Adrenal gland (tissue), 12 donors: Measurements from ENCODE around the gene RHBDL3. TPM values are rescaled to one million over a fixed set of nuclear protein-coding genes. Genes with fewer than 3 reads are reported as not detected.

Experiments
- DNase-seq, 7 donors: peaks; one replicate each; pipeline ENCODE4 v3.0.0-alpha.2; 2019 to 2020
- H3K27ac ChIP-seq, 5 donors: fragments of 200-600 bp; sonication (generic) in 4 of 5; 1 replicate in 3 of 5; 2 replicates in 2 of 5; pipeline versions ENCODE4 v1.5.1 to v1.8.0; 2016 to 2020; ENCODE audit warnings: mild to moderate bottlenecking in 1 of 5
- H3K27me3 ChIP-seq: fragments of 200-600 bp; 2 replicates; pipeline ENCODE4 v1.8.0; 2021
- H3K36me3 ChIP-seq, 2 donors: fragments of 200-600 bp; replicated peaks in 1 of 2; 1 replicate in 1 of 2; 2 replicates in 1 of 2; pipeline versions ENCODE4 v1.5.1 to v1.8.0; 2018 to 2022
- H3K4me1 ChIP-seq, 2 donors: fragments of 200-600 bp; replicated peaks in 1 of 2; 1 replicate in 1 of 2; 2 replicates in 1 of 2; pipeline versions ENCODE4 v1.5.1 to v1.8.0; 2018 to 2021
- H3K4me3 ChIP-seq, 4 donors: fragments of 200-600 bp; sonication (generic) in 3 of 4; one replicate each; pipeline ENCODE4 v1.5.1; 2016 to 2018
- H3K9me3 ChIP-seq, 3 donors: fragments of 200-600 bp; sonication (generic) in 1 of 3; replicated peaks in 1 of 3; 1 replicate in 2 of 3; 2 replicates in 1 of 3; pipeline versions ENCODE4 v1.5.1 to v1.8.0; 2016 to 2021
- POLR2A ChIP-seq, 2 donors: fragments of 450-650 bp; IDR thresholded peaks; one replicate each; pipeline ENCODE4 v1.6.1; 2017; ENCODE audit warnings: antibody characterized with exemption in 2 of 2, mild to moderate bottlenecking in 2 of 2, moderate library complexity in 1 of 2
- WGBS, 4 donors: extraction: QIAGEN DNeasy Blood & Tissue Kit in 2 of 4; methylation state at CpG; one replicate each; pipeline versions ENCODE4 v1.1.5 to v1.1.7; 2013 to 2017; 5-methylcytosine and 5-hydroxymethylcytosine counted together
- intact Hi-C, 2 donors: fragments of 100-400 bp; cut with DNase I; formaldehyde crosslinking; loops; one replicate each; pipeline versions ENCODE4 v1.14.1 to v1.15.0; 2022 to 2023
- polyA plus RNA-seq, 3 donors: library from polyadenylated mRNA; stranded (reverse); fragments of 200-250 nt in 2 of 3; fragments of 350-450 nt in 1 of 3; fragmentation: Illumina TruSeq in 1 of 3; extraction: RNeasy Lipid Tissue Mini Kit (QIAGEN cat#74804) in 1 of 3; gene quantifications; one replicate each; pipeline ENCODE4 v1.2.3, GENCODE V29; 2013 to 2014
- total RNA-seq, 9 donors: library from RNA; depleted of rRNA in 4 of 9; stranded (reverse); fragments of >200 nt in 4 of 9; fragments of 120-200 nt in 1 of 9; fragmentation: NEBNext Ultra II Directional in 1 of 9; extraction: Animal tissue kit (Norgen Biotek cat#: 25700) in 1 of 9; gene quantifications; one replicate each; pipeline versions ENCODE4 v1.1.0 to v1.2.4, GENCODE V29; 2013 to 2023
- TF ChIP-seq, protein P1 (sequence below), 6 experiments: fragments of 450-650 bp in 4 of 6; fragments of 200-600 bp in 2 of 6; sonication (generic) in 1 of 6; IDR thresholded peaks; 1 replicate in 5 of 6; 2 replicates in 1 of 6; pipeline versions ENCODE4 v1.5.1 to v1.8.0; 2016 to 2021; ENCODE audit warnings: antibody characterized with exemption in 6 of 6, mild to moderate bottlenecking in 2 of 6, moderate library complexity in 1 of 6
- donor health status: healthy with polysubstance abuse.
- donor health status: Bipolar disorder and iron deficiency.
- donor health status: DM: yes; HTN: yes; CAD: no.
- donor health status: DM: no; HTN: no; CAD: no.
- donor health status: DM: no; HTN: no; CAD: no.
- donor health status: DM: yes; HTN: yes; CAD: no.

The RHBDL3 gene
- total and polyA plus RNA-seq, 12 donors: 1.7 to 10.2 (median 5.1) TPM

DNA sequence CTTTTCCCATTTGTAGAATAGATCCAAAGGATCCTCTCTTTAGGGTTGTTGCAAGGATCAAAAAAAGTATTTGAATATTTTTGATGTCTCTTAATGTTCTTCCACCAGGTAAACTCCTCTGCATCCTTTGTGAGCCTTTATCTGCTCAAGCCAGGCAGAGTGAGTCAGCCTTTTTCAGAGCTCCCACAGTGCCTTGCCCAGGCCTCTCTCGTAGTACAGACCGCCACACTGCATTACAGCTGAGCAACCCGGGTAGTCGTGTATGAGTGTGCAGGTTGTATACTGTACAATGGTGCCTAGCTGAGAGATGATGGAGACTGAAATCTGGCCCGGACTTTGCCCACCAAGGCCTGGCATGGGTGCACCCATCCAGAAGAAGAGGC lies 20.9 kb downstream of the RHBDL3 start:
- 78 to 91% (median 82%) methylated on average over 5 of the region's 5 CpGs for WGBS, 4 donors
- no peak for TF ChIP-seq POLR2A (IDR thresholded peaks at IDR 0.05)
- TF ChIP-seq, protein P1, sequence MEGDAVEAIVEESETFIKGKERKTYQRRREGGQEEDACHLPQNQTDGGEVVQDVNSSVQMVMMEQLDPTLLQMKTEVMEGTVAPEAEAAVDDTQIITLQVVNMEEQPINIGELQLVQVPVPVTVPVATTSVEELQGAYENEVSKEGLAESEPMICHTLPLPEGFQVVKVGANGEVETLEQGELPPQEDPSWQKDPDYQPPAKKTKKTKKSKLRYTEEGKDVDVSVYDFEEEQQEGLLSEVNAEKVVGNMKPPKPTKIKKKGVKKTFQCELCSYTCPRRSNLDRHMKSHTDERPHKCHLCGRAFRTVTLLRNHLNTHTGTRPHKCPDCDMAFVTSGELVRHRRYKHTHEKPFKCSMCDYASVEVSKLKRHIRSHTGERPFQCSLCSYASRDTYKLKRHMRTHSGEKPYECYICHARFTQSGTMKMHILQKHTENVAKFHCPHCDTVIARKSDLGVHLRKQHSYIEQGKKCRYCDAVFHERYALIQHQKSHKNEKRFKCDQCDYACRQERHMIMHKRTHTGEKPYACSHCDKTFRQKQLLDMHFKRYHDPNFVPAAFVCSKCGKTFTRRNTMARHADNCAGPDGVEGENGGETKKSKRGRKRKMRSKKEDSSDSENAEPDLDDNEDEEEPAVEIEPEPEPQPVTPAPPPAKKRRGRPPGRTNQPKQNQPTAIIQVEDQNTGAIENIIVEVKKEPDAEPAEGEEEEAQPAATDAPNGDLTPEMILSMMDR (IDR thresholded peaks at IDR 0.05): no peak
- intact Hi-C loops: no loop called here
- no peak for DNase-seq
- Histone ChIP-seq H3K36me3 (no peaks in the 10 kb centered on the region), H3K4me3 (no peak overlapping the region), H3K9me3 (no peaks in the 10 kb centered on the region), H3K4me1 (no peaks in the 10 kb centered on the region), H3K27me3 (no peaks in the 10 kb centered on the region), H3K27ac (no peak overlapping the region)

DNA sequence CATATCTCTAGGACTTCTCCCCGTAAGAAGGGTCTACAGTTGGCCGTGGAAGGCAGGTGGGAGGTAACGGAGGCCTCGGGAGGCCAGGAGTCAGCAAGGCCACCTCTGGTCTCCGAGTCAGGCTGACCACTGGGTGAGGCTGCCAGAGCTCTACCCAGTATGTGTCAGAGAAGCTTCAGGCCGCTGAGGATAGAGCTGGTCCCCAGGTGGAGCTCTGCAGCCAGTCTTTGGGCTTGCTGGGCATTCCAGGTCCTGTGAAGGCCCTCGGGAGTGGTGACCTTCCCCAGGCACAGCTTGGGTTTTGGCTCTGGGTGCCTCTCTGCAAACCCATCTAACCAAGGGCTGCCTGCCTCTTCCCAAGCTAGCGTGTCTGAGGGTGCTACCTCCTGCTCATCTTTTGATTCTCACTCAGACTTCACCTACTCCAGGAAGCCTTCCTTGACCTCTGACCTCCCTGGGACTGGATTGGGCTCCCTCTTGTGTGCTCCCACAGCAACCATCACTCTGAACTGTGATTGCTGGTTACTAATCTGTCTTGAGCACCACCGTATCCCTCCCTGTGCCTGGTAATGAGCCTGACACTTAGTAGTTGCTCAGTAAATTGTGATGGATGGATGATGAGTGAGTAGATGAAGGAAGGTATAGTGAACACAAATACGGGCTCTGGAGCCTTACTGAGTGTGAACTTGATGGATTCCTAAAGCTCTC lies 22.3 kb downstream of the RHBDL3 start:
- TF ChIP-seq, protein P1 (IDR thresholded peaks at IDR 0.05): no peak
- no peak for TF ChIP-seq POLR2A (IDR thresholded peaks at IDR 0.05)
- intact Hi-C loops: no loop called here

DNA sequence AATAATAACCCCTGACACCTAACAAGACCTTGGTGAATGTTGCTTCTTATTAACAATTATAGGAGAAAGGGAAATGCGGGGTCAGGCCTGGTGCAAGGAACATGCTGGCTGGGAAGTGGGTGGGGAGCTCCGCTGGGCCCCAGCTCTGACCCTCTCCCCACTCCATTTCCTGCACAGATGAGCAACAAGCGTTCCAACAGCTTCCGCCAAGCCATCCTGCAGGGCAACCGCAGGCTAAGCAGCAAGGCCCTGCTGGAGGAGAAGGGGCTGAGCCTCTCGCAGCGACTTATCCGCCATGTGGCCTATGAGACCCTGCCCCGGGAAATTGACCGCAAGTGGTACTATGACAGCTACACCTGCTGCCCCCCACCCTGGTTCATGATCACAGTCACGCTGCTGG lies 23.0 kb downstream of the RHBDL3 start:
- no peak for DNase-seq
- intact Hi-C loops: no loop called here
- Histone ChIP-seq H3K9me3 (no peaks in the 10 kb centered on the region), H3K4me1 (no peaks in the 10 kb centered on the region), H3K36me3 (no peaks in the 10 kb centered on the region), H3K4me3 (no peak overlapping the region), H3K27ac (no peak overlapping the region), H3K27me3 (no peaks in the 10 kb centered on the region)
- WGBS, 4 donors: 29 to 71% (median 66%) methylated on average over 3 to 11 of the region's 11 CpGs
- TF ChIP-seq, protein P1 (IDR thresholded peaks at IDR 0.05): no peak
- no peak for TF ChIP-seq POLR2A (IDR thresholded peaks at IDR 0.05)

More for the DNA sequence above, 22.3 kb downstream of the RHBDL3 start:
- H3K4me3 ChIP-seq: no peak overlapping the region
- 84 to 91% (median 89%) methylated on average over 7 to 10 of the region's 10 CpGs for WGBS, 4 donors
- no peaks in the 10 kb centered on the region for H3K36me3 ChIP-seq
- no peaks in the 10 kb centered on the region for H3K9me3 ChIP-seq
- H3K27ac ChIP-seq: no peak overlapping the region
- no peaks in the 10 kb centered on the region for H3K4me1 ChIP-seq
- no peaks in the 10 kb centered on the region for H3K27me3 ChIP-seq
- DNase-seq: no peak

DNA sequence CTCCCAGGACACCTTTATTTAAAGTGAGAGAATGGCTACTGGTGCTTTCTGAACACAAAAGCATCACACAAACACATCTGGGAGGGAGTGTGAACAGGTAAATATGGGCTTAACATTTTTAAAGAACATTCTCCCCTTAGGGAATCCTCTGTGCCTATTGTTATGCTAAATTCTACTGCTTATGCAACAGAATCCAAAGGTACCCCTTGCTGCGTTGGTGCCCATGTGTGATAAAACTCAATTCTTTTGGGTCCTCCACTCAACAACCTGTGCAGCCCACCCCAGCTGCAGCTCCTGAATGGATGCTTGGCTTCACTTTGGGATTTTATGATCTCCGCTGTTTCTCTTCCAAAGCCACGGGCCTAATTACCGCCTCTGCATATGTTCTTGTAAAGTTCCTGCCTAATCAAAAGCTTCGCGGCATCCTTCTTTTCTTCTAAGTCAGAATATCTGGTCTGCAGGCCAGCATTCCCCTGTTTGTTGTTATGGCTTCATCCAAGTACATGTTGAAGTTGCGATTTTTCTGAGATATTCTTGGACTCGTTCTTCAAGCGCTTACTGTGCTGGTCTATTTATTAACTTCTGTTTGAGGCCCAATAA lies 23.9 kb downstream of the RHBDL3 start:
- DNase-seq: no peak
- TF ChIP-seq, protein P1 (IDR thresholded peaks at IDR 0.05): no peak
- TF ChIP-seq POLR2A (IDR thresholded peaks at IDR 0.05): no peak
- no peak overlapping the region for H3K4me3 ChIP-seq
- no peak overlapping the region for H3K27ac ChIP-seq
- no peaks in the 10 kb centered on the region for H3K27me3 ChIP-seq
- WGBS, 4 donors: 91 to 96% (median 94%) methylated on average over 9 of the region's 9 CpGs
- no peaks in the 10 kb centered on the region for H3K36me3 ChIP-seq
- no peaks in the 10 kb centered on the region for H3K9me3 ChIP-seq
- no peaks in the 10 kb centered on the region for H3K4me1 ChIP-seq
- intact Hi-C loops: no loop called here
